MCF 10A (cell line): ENCODE data around the gene CCDC12. TPM values are rescaled to one million over a fixed set of nuclear protein-coding genes. Genes with fewer than 3 reads are reported as not detected.

Experiments
- BruUV-seq: library from RNA; stranded (reverse); fragments of 400-500 nt; replicated peaks from 2 replicates; lab custom pipeline; 2021; lab: Mats Ljungman, UMichigan
- CTCF ChIA-PET: fragments of 300-600 bp; sonication (Branson Sonifier 250); formaldehyde crosslinking; extraction: SDS; loops from one replicate; lab custom pipeline; 2021; ENCODE audit warnings: antibody characterized with exemption, inconsistent platforms; lab: Yijun Ruan, JAX
- POLR2A ChIA-PET: fragments of 300-600, 350-650 bp; sonication (Branson Sonifier 250); formaldehyde crosslinking; extraction: SDS; loops from one replicate; lab custom pipeline; 2020; ENCODE audit warnings: antibody characterized with exemption, inconsistent platforms; lab: Yijun Ruan, JAX
- DNase-seq: peaks from one replicate; pipeline ENCODE4 v3.0.0-alpha.2; 2018; ENCODE audit not compliant: unreplicated experiment
- H3K27ac Mint-ChIP-seq: one replicate; pipeline ENCODE4 v1.8.0; 2022; ENCODE audit warnings: mild to moderate bottlenecking, low read depth, mixed read lengths; ENCODE audit not compliant: unreplicated experiment
- H3K27me3 Mint-ChIP-seq: one replicate; pipeline ENCODE4 v1.8.0; 2022; ENCODE audit warnings: mixed read lengths; ENCODE audit not compliant: insufficient read depth, unreplicated experiment
- H3K36me3 Mint-ChIP-seq: one replicate; pipeline ENCODE4 v1.8.0; 2022; ENCODE audit warnings: mild to moderate bottlenecking, moderate library complexity, mixed read lengths; ENCODE audit not compliant: insufficient read depth, unreplicated experiment
- H3K4me1 Mint-ChIP-seq: one replicate; pipeline ENCODE4 v1.8.0; 2022; ENCODE audit warnings: mixed read lengths; ENCODE audit not compliant: insufficient read depth, unreplicated experiment
- H3K4me3 Mint-ChIP-seq: one replicate; pipeline ENCODE4 v1.8.0; 2022; ENCODE audit warnings: mild to moderate bottlenecking, moderate library complexity, mixed read lengths; ENCODE audit not compliant: unreplicated experiment
- H3K9me3 Mint-ChIP-seq: one replicate; pipeline ENCODE4 v1.8.0; 2022; ENCODE audit warnings: mixed read lengths; ENCODE audit not compliant: unreplicated experiment
- intact Hi-C: fragments of 100-400 bp; cut with micrococcal nuclease; formaldehyde crosslinking; loops from 2 replicates; pipeline ENCODE4 v1.14.1; 2022
- total RNA-seq: library from RNA; stranded (reverse); gene quantifications from 2 replicates; pipeline ENCODE4 v1.2.3, GENCODE V29; 2022
- TF ChIP-seq, protein P1 (sequence below): fragments of 200-600 bp; IDR thresholded peaks from one replicate; pipeline ENCODE4 v1.8.0; 2022; ENCODE audit warnings: antibody characterized with exemption, mild to moderate bottlenecking; ENCODE audit not compliant: unreplicated experiment

The CCDC12 gene
- total RNA-seq, 1 experiment from 2014 or later, result 45.9 TPM

GRCh38 chr3:46959161-46959511 is 17.4 kb downstream of the CCDC12 start:
- H3K9me3 Mint-ChIP-seq, result no peaks in the 10 kb centered on the region
- BruUV-seq, result no TSS peak
- no peaks in the 10 kb centered on the region for H3K27me3 Mint-ChIP-seq
- TF ChIP-seq, protein P1, sequence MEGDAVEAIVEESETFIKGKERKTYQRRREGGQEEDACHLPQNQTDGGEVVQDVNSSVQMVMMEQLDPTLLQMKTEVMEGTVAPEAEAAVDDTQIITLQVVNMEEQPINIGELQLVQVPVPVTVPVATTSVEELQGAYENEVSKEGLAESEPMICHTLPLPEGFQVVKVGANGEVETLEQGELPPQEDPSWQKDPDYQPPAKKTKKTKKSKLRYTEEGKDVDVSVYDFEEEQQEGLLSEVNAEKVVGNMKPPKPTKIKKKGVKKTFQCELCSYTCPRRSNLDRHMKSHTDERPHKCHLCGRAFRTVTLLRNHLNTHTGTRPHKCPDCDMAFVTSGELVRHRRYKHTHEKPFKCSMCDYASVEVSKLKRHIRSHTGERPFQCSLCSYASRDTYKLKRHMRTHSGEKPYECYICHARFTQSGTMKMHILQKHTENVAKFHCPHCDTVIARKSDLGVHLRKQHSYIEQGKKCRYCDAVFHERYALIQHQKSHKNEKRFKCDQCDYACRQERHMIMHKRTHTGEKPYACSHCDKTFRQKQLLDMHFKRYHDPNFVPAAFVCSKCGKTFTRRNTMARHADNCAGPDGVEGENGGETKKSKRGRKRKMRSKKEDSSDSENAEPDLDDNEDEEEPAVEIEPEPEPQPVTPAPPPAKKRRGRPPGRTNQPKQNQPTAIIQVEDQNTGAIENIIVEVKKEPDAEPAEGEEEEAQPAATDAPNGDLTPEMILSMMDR, result no peak
- no peak for DNase-seq
- CTCF ChIA-PET, result interaction anchor here (0.6 kb wide), 1 partner anchor 17 kb away, joined by 4 read pairs; no protein-coding TSS in a partner anchor
- peaks cover 31% of the 10 kb centered on the region for H3K4me1 Mint-ChIP-seq
- POLR2A ChIA-PET, result interaction anchor here (0.7 to 1.2 kb wide), 3 partner anchors 9 to 266 kb away, joined by 3 to 4 read pairs (median 3); partner anchors contain the start of gene ALS2CL
- H3K27ac Mint-ChIP-seq, result peak overlapping the region; percentile 87
- intact Hi-C loops, result no loop called here
- no peak overlapping the region for H3K4me3 Mint-ChIP-seq
- peaks cover 9% of the 10 kb centered on the region for H3K36me3 Mint-ChIP-seq

GRCh38 chr3:46958467-46959160 is 17.9 kb downstream of the CCDC12 start:
- POLR2A ChIA-PET, result interaction anchor here (0.7 to 1.2 kb wide), 3 partner anchors 11 to 267 kb away, joined by 3 to 4 read pairs (median 3); no protein-coding TSS in a partner anchor
- CTCF ChIA-PET, result interaction anchor here (0.6 to 1.1 kb wide), 3 partner anchors 17 to 252 kb away, joined by 3 to 4 read pairs (median 3); no protein-coding TSS in a partner anchor
- no peak overlapping the region for H3K27ac Mint-ChIP-seq
- peaks cover 31% of the 10 kb centered on the region for H3K4me1 Mint-ChIP-seq
- H3K9me3 Mint-ChIP-seq, result no peaks in the 10 kb centered on the region
- TF ChIP-seq, protein P1, result no peak
- H3K4me3 Mint-ChIP-seq, result no peak overlapping the region
- no peak for DNase-seq
- BruUV-seq, result no TSS peak
- H3K27me3 Mint-ChIP-seq, result no peaks in the 10 kb centered on the region
- intact Hi-C loops, result no loop called here
- peaks cover 9% of the 10 kb centered on the region for H3K36me3 Mint-ChIP-seq

DNA sequence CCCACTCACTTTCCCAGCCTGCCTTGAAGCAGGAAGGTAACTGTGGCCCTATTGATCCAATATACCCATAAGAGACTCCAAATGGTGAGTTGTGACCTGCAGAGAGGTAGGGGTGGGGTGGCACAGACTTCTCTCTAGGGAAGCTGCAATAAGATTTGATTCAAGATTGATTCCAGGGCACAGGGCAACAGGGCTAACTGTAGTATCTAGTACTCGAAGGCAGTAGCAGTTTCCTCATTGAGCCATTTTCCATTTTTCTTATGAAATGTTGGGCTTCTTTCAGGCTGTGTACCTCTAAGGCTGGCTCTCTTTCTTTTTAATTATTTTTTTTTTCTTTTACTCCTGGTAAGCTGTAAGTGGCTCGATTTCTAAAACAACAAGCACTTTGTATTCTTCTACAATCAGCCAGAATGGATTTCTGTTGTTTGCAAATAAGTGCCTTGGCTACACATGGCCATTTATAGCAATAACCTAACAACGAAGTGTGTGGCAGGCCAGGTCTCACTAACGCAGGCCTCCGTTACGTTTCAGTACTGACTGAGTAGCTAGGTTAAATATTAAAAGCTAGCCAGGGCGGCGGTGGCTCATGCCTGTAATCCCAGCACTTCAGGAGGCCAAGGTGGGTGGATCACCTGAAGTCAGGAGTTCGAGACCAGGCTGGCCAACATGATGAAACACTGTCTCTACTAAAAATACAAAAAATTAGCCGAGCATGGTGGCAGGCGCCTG is 19.3 kb downstream of the CCDC12 start:
- Mint-ChIP-seq H3K9me3 (no peaks in the 10 kb centered on the region), H3K27ac (no peak overlapping the region), H3K36me3 (peaks cover 9% of the 10 kb centered on the region), H3K4me1 (peaks cover 43% of the 10 kb centered on the region), H3K4me3 (no peak overlapping the region), H3K27me3 (no peaks in the 10 kb centered on the region)
- intact Hi-C loops, result no loop called here
- ChIA-PET CTCF (interaction anchor here (0.5 to 1.1 kb wide), 4 partner anchors 18 to 68 kb away, joined by 3 read pairs; no protein-coding TSS in a partner anchor), POLR2A (no interaction called here)
- BruUV-seq, result no TSS peak
- no peak for DNase-seq
- TF ChIP-seq, protein P1, result no peak

DNA sequence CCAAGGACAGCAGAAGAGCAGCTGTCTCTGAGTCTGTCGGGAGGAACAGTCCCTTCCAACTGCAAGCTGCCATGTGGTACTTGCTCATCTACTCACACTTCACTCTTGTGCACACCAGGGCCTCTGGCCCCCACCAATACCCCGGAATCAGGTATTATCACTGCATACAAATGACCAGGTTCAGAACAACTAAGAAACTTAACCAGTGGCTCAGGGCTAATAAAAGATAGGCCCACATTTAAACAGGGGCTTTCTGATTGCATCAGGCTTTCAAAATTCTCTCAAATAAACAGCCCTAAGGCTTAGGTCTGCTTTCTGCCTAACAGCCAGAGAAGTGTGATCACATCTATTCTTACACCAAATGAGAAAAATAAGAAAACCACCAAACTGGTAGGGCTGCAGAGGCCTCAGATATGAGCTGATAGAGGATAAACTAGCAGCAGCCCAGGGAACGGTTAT is 20.7 kb downstream of the CCDC12 start:
- peaks cover 34% of the 10 kb centered on the region for H3K4me1 Mint-ChIP-seq
- POLR2A ChIA-PET, result interaction anchor here (0.6 kb wide), 1 partner anchor 14 kb away, joined by 3 read pairs; no protein-coding TSS in a partner anchor
- no TSS peak for BruUV-seq

More for the DNA sequence above, 20.7 kb downstream of the CCDC12 start:
- Mint-ChIP-seq H3K27me3 (no peaks in the 10 kb centered on the region), H3K27ac (no peak overlapping the region), H3K36me3 (peaks cover 9% of the 10 kb centered on the region), H3K4me3 (no peak overlapping the region), H3K9me3 (no peaks in the 10 kb centered on the region)
- CTCF ChIA-PET, result no interaction called here
- TF ChIP-seq, protein P1, result no peak
- intact Hi-C loops, result no loop called here
- no peak for DNase-seq
